GM12878 (cell line): Measurements from ENCODE around the gene FAM234B. TPM values are rescaled to one million over a fixed set of nuclear protein-coding genes. Genes with fewer than 3 reads are reported as not detected.

ENCODE experiments used
- ATAC-seq: fragments of 200-7000 bp; cut with Tn5 transposase; 3 replicates; pipeline ENCODE4 v1.9.1; 2020; ENCODE audit warnings: mild to moderate bottlenecking, moderate library complexity
- BruUV-seq: library from RNA; stranded (reverse); fragments of 400-500 nt; replicated peaks from 2 replicates; lab custom pipeline; 2021; lab: Mats Ljungman, UMichigan
- CTCF ChIA-PET: fragments of 300-600 bp; sonication (Branson Sonifier 250); formaldehyde crosslinking; extraction: SDS; loops from one replicate; lab custom pipeline; 2021; ENCODE audit warnings: inconsistent platforms; lab: Yijun Ruan, JAX
- POLR2A ChIA-PET: fragments of 350-600 bp; formaldehyde crosslinking; extraction: SDS; loops from one replicate; lab custom pipeline; 2021; ENCODE audit warnings: inconsistent platforms; lab: Charles Lee
- RAD21 ChIA-PET: fragments of 300-600 bp; sonication (Branson Sonifier 250); formaldehyde crosslinking; loops from one replicate; lab custom pipeline; 2023; ENCODE audit warnings: antibody characterized with exemption; ENCODE audit not compliant: unreplicated experiment; lab: Charles Lee
- SMC1A ChIA-PET: fragments of 300-600 bp; sonication (Branson Sonifier 250); formaldehyde crosslinking; loops from one replicate; lab custom pipeline; 2023; ENCODE audit not compliant: unreplicated experiment, uncharacterized antibody; lab: Charles Lee
- DNase-seq: peaks from one replicate; pipeline ENCODE4 v3.0.0-alpha.2; 2011; ENCODE audit warnings: low read depth, low spot score
- FAIRE-seq: peaks from 3 replicates; lab custom pipeline; 2011; peaks lifted over from hg19 to GRCh38; lab: Jason Lieb, UNC
- H2AFZ ChIP-seq: 2 replicates; pipeline ENCODE4 v1.6.0; 2011; ENCODE audit warnings: low read depth, low read length, control low read depth; ENCODE audit not compliant: control insufficient read depth
- H3K27ac ChIP-seq: 2 replicates; pipeline ENCODE4 v1.5.1; 2011; ENCODE audit warnings: control low read depth; ENCODE audit not compliant: control insufficient read depth, insufficient read depth
- H3K27me3 ChIP-seq, 2 experiments: replicated peaks in 1 of 2; 2 replicates each; pipeline versions ENCODE4 v1.6.0 to v1.6.1; 2011; ENCODE audit warnings: low read length in 1 of 2; ENCODE audit not compliant: control insufficient read depth in 2 of 2, insufficient read depth in 2 of 2
- H3K36me3 ChIP-seq, 2 experiments: 2 replicates each; pipeline ENCODE4 v1.5.1; 2011; ENCODE audit warnings: low read length in 1 of 2; ENCODE audit not compliant: control insufficient read depth in 2 of 2, insufficient read depth in 2 of 2
- H3K4me1 ChIP-seq: 2 replicates; pipeline ENCODE4 v1.6.1; 2011; ENCODE audit warnings: mild to moderate bottlenecking, low read length, moderate library complexity, mixed read lengths; ENCODE audit not compliant: control insufficient read depth, insufficient read depth
- H3K4me2 ChIP-seq: 2 replicates; pipeline ENCODE4 v1.6.0; 2011; ENCODE audit warnings: control low read depth; ENCODE audit not compliant: control insufficient read depth, insufficient read depth
- H3K4me3 ChIP-seq: fragments of 200-600 bp; sonication (generic); 2 replicates; pipeline ENCODE4 v1.5.1; 2016
- H3K79me2 ChIP-seq: 2 replicates; pipeline ENCODE4 v1.6.0; 2011; ENCODE audit warnings: low read length; ENCODE audit not compliant: control insufficient read depth, insufficient read depth
- H3K9ac ChIP-seq: 2 replicates; pipeline ENCODE4 v1.8.0; 2011; ENCODE audit warnings: low read length, control low read depth, mixed read lengths; ENCODE audit not compliant: control insufficient read depth, insufficient read depth
- H3K9me3 ChIP-seq: replicated peaks from 3 replicates; pipeline ENCODE4 v1.5.1; 2011; ENCODE audit warnings: mild to moderate bottlenecking, low read length; ENCODE audit not compliant: control insufficient read depth, insufficient read depth
- H4K20me1 ChIP-seq: 2 replicates; pipeline ENCODE4 v1.6.0; 2011; ENCODE audit not compliant: control insufficient read depth, insufficient read depth
- ASH2L ChIP-seq: fragments of 300-600, 200-600 bp; sonication (generic); IDR thresholded peaks from 2 replicates; pipeline ENCODE4 v1.6.1; 2017; ENCODE audit warnings: low read depth, mild to moderate bottlenecking, borderline replicate concordance
- BMI1 ChIP-seq: fragments of 450-650 bp; IDR thresholded peaks from 2 replicates; pipeline ENCODE4 v1.6.1; 2016; ENCODE audit warnings: mild to moderate bottlenecking, moderate library complexity, borderline replicate concordance
- CBFB ChIP-seq: IDR thresholded peaks from 2 replicates; pipeline ENCODE4 v1.6.1; 2016; ENCODE audit warnings: antibody characterized with exemption, low read depth
- ETV6 ChIP-seq, 2 experiments: fragments of 450-650 bp in 1 of 2; IDR thresholded peaks in 1 of 2; conservative IDR thresholded peaks in 1 of 2; 2 replicates each; pipeline ENCODE4 v1.6.1; 2014; ENCODE audit warnings: antibody characterized with exemption in 1 of 2, borderline replicate concordance in 1 of 2, low read depth in 1 of 2, mild to moderate bottlenecking in 1 of 2, moderate library complexity in 1 of 2
- FOXM1 ChIP-seq: IDR thresholded peaks from 2 replicates; pipeline ENCODE4 v1.6.1; 2012; ENCODE audit warnings: low read depth, mild to moderate bottlenecking, inconsistent platforms, low read length, moderate library complexity
- IRF5 ChIP-seq: fragments of 450-650 bp; IDR thresholded peaks from 2 replicates; pipeline ENCODE4 v1.6.1; 2017; ENCODE audit warnings: borderline replicate concordance
- MTA3 ChIP-seq: IDR thresholded peaks from 2 replicates; pipeline ENCODE4 v1.6.1; 2012; ENCODE audit warnings: low read length, inconsistent platforms, borderline replicate concordance
- PAX5 ChIP-seq: IDR thresholded peaks from 2 replicates; pipeline ENCODE4 v1.6.1; 2011; ENCODE audit warnings: low read depth, low read length, borderline replicate concordance
- RBBP5 ChIP-seq: fragments of 200-600 bp; sonication (generic); conservative IDR thresholded peaks from 2 replicates; pipeline ENCODE4 v1.6.1; 2016
- WGBS: methylation state at CpG from one replicate; pipeline ENCODE4 v1.1.6; 2016; ENCODE audit warnings: low lambda C conversion rate; ENCODE audit not compliant: insufficient replicate concordance, insufficient coverage; ENCODE audit errors: missing lambda C conversion rate; 5-methylcytosine and 5-hydroxymethylcytosine counted together
- in situ Hi-C: fragments of 300-500 bp; cut with MboI; formaldehyde crosslinking; loops from 9 replicates; pipeline ENCODE4 v1.14.3; 2018; ENCODE audit warnings: mixed read lengths
- intact Hi-C: fragments of 100-400 bp; cut with micrococcal nuclease; formaldehyde crosslinking; loops from one replicate; pipeline ENCODE4 v1.14.2; 2022; ENCODE audit not compliant: unreplicated experiment
- polyA plus RNA-seq, 11 experiments: library from polyadenylated mRNA; depleted of rRNA in 4 of 11; unstranded in 6 of 11; stranded (reverse) in 5 of 11; fragments of >200 nt; fragmentation: Nextera tagmentation in 4 of 11; fragmentation: Illumina TruSeq in 1 of 11; extraction: Ambion mirVana in 4 of 11; extraction: Trizol in 1 of 11; gene quantifications; 1 replicate in 1 of 11; 2 replicates in 10 of 11; pipeline versions ENCODE4 v1.2.1 to v1.2.3, GENCODE V29; 2011 to 2016; ENCODE audit warnings: inconsistent platforms in 2 of 11, missing spikeins in 2 of 11, low read depth in 1 of 11
- total RNA-seq, 4 experiments: library from RNA; depleted of rRNA in 3 of 4; stranded (reverse); fragments of >200 nt in 3 of 4; fragmentation: Illumina TruSeq in 1 of 4; extraction: Trizol in 1 of 4; gene quantifications; 2 replicates each; pipeline versions ENCODE4 v1.2.1 to v1.2.3, GENCODE V29; 2013 to 2021

Gene FAM234B
- total and polyA plus RNA-seq, 10 of the 15 experiments (the other 5 are each of a cell fraction or from before 2014, with no cell fraction given), result 0.09 to 2.8 (median 0.18) TPM

GRCh38 chr12:13093191-13093847, 49.1 kb downstream of the FAM234B start:
- H3K9me3 ChIP-seq, result no peaks in the 10 kb centered on the region; the same call in 2 of the 3 replicates
- RAD21 ChIA-PET, result no interaction called here
- POLR2A ChIA-PET, result no interaction called here
- SMC1A ChIA-PET, result interaction anchor here (1.4 kb wide), 1 partner anchor 119 kb away, joined by 5 read pairs; no protein-coding TSS in a partner anchor
- no peak overlapping the region for H3K4me3 ChIP-seq
- TF ChIP-seq IRF5 (no peak), CBFB (no peak), ASH2L (no peak), PAX5 (no peak), BMI1 (no peak), RBBP5 (no peak), FOXM1 (no peak), MTA3 (no peak), ETV6 (conservative IDR thresholded peaks at IDR 0.05 in 1 of 2, IDR thresholded peaks at IDR 0.05 in 1 of 2; ENCODE audit: borderline replicate concordance in 1 of 2, low read depth in 1 of 2) (no peak)
- 61% methylated on average over 7 of the region's 7 CpGs for WGBS
- H3K4me1 ChIP-seq, result peaks cover 27% of the 10 kb centered on the region
- H3K79me2 ChIP-seq, result no peaks in the 10 kb centered on the region
- H3K27ac ChIP-seq, result no peak overlapping the region
- CTCF ChIA-PET, result interaction anchor here (1.0 kb wide), 1 partner anchor 119 kb away, joined by 5 read pairs; no protein-coding TSS in a partner anchor
- no peaks in the 10 kb centered on the region for H3K27me3 ChIP-seq
- in situ Hi-C loops (no loop called here), intact Hi-C loops (no loop called here)
- no peak for DNase-seq
- H3K4me2 ChIP-seq, result no peak overlapping the region
- no peak overlapping the region for H2AFZ ChIP-seq
- H3K9ac ChIP-seq, result no peak overlapping the region
- FAIRE-seq, result no peak
- H4K20me1 ChIP-seq, result no peaks in the 10 kb centered on the region
- no peaks in the 10 kb centered on the region for H3K36me3 ChIP-seq
- no peak for ATAC-seq
- BruUV-seq, result no TSS peak
